ENCODE data around the gene HOXD1.
A peak's percentile ranks its signal among the peaks of the same experiment; 100 is the strongest.

The HOXD1 gene

DNA sequence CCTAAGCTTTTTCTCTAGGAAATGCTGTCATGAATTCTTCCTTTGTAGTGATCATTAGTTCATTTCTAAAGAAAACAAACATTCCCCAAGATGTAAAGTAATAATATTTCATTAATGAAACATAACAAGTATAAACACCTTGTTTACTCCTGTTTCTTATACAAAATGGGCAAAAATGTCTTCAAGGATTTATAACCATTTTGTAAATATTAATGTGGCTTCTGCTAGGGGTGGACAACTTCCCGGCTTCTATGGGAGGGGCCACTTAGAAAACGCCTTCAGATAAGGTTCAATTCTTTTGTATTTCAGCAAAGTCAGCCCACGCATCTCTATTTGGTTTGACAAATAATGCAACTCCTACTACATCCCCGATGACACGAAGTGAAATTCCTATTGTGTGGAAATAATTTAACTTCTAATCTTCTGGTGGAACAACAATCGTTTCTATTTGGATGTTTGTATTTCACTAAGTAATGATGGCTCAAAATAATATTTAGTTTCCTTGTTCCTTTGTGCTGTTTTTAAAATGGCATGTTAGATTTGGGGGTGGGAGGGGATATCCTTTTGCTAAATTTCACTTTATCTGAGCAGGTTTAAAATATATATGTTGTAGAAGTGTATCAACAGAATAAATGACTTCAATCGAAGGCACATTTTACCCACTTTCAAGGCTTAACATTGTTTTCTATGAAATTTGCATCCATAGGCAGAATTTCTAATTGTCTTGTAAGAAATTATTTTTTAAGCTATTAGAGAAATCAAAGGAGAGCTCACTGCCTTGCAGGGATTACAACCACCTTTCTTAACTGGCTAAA lies 14.7 kb upstream of the HOXD1 start:
- H3K27ac ChIP-seq: peak overlapping the region; percentile 81; the same call in 1 of the 2 replicates
- no peaks in the 10 kb centered on the region for H3K9me3 ChIP-seq (ENCODE audit: low read depth, low read length)
- H3K9ac ChIP-seq (ENCODE audit: insufficient read length): peak overlapping the region; percentile 8
- no peaks in the 10 kb centered on the region; the same call in 1 of the 2 replicates for H3K36me3 ChIP-seq (ENCODE audit: insufficient read depth, low read length)
- TF ChIP-seq POLR2AphosphoS5 (IDR thresholded peaks at IDR 0.05; ENCODE audit: borderline replicate concordance, low read depth, low read length) (no peak), FOXP2 (optimal IDR thresholded peaks at IDR 0.05; ENCODE audit: control extremely low read depth, extremely low read length, insufficient read depth) (no peak), EZH2 (IDR thresholded peaks at IDR 0.05) (no peak)
- peak overlapping the region; percentile 79 for H3K4me3 ChIP-seq
- no peak for DNase-seq (ENCODE audit: low read depth, low spot score)

DNA sequence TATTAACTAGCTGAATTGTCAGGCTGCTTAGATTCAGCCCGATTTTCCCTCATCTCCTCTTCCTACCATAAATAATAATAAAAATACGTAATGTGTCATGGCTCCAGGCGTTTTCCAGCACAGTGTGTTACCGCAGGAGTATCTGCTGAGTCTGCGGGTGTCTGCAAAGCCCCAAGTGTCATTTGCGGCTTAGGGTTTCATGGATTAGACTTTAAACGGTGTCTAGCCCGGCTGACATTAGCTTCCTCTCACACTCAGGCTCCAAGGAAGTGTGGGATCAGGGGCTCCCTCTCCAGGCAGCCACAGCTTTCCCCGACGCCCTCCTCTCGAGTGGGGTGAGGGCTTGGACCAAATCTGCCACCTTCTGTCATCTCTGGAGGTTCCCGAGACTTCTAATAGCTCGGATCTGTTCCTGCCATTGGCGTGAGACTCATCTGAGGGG lies 14.1 kb upstream of the HOXD1 start:
- Histone ChIP-seq H3K27ac (peak overlapping the region; percentile 81), H3K4me3 (peak overlapping the region; percentile 79), H3K9ac (ENCODE audit: insufficient read length) (peak overlapping the region; percentile 1), H3K9me3 (ENCODE audit: low read depth, low read length) (no peaks in the 10 kb centered on the region), H3K36me3 (ENCODE audit: insufficient read depth, low read length) (no peaks in the 10 kb centered on the region; the same call in 1 of the 2 replicates)
- DNase-seq (ENCODE audit: low read depth, low spot score): peak; percentile 96
- TF ChIP-seq POLR2AphosphoS5 (IDR thresholded peaks at IDR 0.05; ENCODE audit: borderline replicate concordance, low read depth, low read length) (peak; percentile 74; the same call in 1 of the 2 replicates), FOXP2 (optimal IDR thresholded peaks at IDR 0.05; ENCODE audit: control extremely low read depth, extremely low read length, insufficient read depth) (peak; percentile 85), EZH2 (IDR thresholded peaks at IDR 0.05) (no peak)

DNA sequence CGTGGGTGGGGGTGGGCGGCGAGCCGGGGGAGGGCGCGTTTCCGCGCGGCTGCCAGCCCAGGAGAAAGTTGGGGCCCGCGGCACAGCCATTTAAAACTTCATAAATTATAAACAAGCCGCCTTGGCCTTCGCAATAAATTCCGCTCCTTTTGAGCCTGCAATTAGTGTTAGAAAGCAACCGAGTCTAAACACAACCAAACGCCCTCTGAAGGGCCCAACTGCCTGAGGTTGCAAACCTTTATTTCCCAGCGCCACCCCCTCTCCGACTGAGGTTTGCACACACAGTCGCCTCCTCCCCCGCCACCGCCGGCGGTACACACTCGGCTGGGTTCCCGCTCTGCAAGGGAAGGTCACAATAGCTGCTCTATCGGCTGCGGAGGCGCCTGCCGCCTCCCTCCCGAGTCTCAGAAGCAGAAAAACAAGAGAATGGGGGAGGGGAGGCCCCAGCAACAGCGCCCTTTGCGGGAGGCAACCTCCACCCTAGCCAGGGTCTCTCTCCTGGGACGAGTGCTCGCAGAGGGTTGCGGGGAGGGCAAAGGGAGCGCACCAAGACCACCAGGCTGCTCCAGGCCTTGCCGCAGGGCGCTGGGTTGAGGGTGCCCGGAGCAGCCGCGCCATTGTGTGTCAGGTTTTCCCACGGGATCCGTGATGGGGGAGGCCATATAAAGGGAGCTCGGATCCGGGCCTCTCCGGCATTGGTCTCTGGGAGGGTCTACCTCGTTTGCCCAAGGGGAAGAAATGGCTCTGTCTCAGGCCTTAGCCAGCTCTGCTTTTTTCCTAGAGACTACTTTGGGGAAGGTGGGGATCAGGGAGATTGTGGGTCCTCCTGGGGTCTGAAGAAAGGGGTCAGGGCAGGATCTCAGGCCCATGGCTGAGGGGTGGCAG lies 13.4 kb upstream of the HOXD1 start:
- peak; percentile 67 for DNase-seq (ENCODE audit: low read depth, low spot score)

DNA sequence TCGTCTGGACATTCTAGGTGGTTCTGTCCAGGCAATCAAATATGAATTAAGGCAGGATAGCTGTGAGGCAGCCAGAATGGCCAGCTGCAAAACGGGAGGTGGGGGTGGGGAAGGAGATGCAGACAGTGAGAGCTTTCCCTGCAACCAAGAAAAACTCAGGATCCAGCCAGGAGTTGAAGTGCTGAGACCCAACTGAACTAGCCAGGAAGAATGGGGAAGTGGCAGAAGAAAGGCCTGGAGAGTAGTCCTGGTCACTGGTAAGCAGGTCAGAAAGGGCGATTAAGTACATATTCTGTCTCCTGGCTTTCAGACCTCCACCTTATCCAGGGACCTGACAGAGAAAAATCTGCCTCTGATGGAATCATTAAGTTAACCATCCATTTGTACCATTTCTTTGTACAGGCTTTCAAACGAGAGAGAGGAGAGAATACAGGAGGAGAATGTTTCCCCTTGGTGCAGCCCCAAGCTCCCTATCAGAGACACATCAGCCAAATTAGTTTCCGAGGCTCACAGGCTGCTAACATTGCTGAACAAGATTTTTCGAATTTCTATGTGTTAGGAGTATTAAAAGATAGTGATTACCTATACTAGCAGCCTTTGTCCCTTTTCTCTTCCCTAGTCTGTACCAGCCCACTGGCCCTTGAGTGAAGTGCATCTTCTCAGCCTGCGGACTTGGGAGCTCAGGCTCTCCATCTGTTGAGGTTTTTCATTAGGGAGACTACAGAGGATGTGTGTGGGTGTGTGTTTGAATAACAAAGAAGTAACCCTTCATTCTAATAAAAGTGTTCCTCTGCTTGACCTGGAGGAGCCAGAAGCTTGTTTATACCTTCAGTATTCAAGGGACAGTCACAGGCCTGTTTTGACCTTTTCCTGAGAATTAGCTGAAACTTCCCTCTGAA lies 12.5 kb upstream of the HOXD1 start:
- Histone ChIP-seq H3K9ac (ENCODE audit: insufficient read length) (no peak overlapping the region), H3K4me3 (peak overlapping the region; percentile 79), H3K9me3 (ENCODE audit: low read depth, low read length) (no peaks in the 10 kb centered on the region), H3K27ac (no peak overlapping the region), H3K36me3 (ENCODE audit: insufficient read depth, low read length) (no peaks in the 10 kb centered on the region; the same call in 1 of the 2 replicates)
- no peak for DNase-seq (ENCODE audit: low read depth, low spot score)
- no peak for TF ChIP-seq POLR2AphosphoS5 (IDR thresholded peaks at IDR 0.05; ENCODE audit: borderline replicate concordance, low read depth, low read length)
- TF ChIP-seq FOXP2 (optimal IDR thresholded peaks at IDR 0.05; ENCODE audit: control extremely low read depth, extremely low read length, insufficient read depth): no peak
- no peak for TF ChIP-seq EZH2 (IDR thresholded peaks at IDR 0.05)

More for the DNA sequence above, 13.4 kb upstream of the HOXD1 start:
- H3K27ac ChIP-seq: peak overlapping the region; percentile 81
- peak overlapping the region; percentile 1 for H3K9ac ChIP-seq (ENCODE audit: insufficient read length)
- no peaks in the 10 kb centered on the region for H3K9me3 ChIP-seq (ENCODE audit: low read depth, low read length)
- H3K36me3 ChIP-seq (ENCODE audit: insufficient read depth, low read length): no peaks in the 10 kb centered on the region; the same call in 1 of the 2 replicates
- H3K4me3 ChIP-seq: peak overlapping the region; percentile 79
- TF ChIP-seq POLR2AphosphoS5 (IDR thresholded peaks at IDR 0.05; ENCODE audit: borderline replicate concordance, low read depth, low read length) (no peak), FOXP2 (optimal IDR thresholded peaks at IDR 0.05; ENCODE audit: control extremely low read depth, extremely low read length, insufficient read depth) (peak; percentile 12), EZH2 (IDR thresholded peaks at IDR 0.05) (no peak)

DNA sequence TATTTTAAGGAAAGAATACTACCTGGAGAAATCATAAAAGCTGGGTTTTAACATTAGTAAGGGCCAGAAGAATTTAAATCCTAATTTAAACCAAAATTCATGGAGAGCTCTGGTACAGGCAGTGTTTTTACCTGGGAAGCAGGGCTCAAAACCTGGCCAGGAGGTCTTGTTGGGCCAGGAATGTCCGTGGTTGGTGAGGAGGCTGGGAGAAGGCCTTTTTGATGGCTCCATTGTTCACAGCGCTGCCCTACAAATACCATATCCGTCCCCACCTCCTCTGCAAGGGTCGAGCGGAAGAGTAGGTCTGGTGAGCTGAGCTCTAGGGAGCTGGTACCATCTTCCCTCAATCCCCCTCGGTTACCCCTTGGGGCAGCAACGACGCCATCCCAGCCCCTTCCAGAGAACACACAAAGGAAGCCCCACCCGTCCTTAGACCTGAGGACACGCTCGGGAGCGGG lies 10.9 kb upstream of the HOXD1 start:
- no peaks in the 10 kb centered on the region for H3K9me3 ChIP-seq (ENCODE audit: low read depth, low read length)
- H3K4me3 ChIP-seq: peak overlapping the region; percentile 34; the same call in 1 of the 2 replicates
- no peak overlapping the region for H3K9ac ChIP-seq (ENCODE audit: insufficient read length)
- H3K36me3 ChIP-seq (ENCODE audit: insufficient read depth, low read length): no peaks in the 10 kb centered on the region
- no peak overlapping the region for H3K27ac ChIP-seq
- DNase-seq (ENCODE audit: low read depth, low spot score): no peak
- TF ChIP-seq POLR2AphosphoS5 (IDR thresholded peaks at IDR 0.05; ENCODE audit: borderline replicate concordance, low read depth, low read length): no peak
- no peak for TF ChIP-seq EZH2 (IDR thresholded peaks at IDR 0.05)
- TF ChIP-seq FOXP2 (optimal IDR thresholded peaks at IDR 0.05; ENCODE audit: control extremely low read depth, extremely low read length, insufficient read depth): no peak

DNA sequence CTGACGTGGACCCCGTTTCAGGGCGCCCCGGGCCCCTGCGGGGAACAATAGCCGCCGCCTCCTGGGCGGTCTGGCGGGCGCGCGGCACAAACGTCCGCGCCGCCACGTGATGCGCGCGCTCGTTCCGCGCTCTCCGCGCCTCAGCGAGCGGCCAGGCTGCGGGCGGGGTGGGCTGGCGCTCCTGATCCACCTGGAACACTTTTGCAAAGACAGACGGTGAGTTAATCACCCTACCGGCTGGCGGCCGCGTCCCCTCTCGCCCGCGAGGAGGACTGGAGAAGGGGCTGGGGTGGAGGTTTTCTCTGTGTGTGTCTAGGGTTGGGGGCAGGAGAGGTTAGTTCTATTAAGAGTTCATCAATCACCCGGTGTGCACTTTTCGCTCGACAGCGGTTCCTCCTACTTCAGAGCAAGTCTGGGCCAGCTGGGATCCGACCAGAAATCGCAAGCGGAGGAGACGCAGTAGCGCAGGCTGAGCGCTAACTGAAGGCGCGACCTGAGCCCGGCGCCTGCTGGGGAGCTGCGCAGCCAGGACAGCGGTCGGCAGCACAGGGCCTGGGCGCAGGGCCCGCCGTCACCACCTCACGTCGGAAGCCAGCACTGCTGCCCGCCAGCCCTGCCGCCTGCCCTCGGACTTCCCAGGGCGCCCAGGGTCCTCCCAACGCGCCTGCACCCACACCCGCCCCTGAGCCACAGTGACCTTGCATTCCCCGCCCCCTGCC lies 10.3 kb upstream of the HOXD1 start:
- no peaks in the 10 kb centered on the region for H3K36me3 ChIP-seq (ENCODE audit: insufficient read depth, low read length)
- H3K4me3 ChIP-seq: peak overlapping the region; percentile 34; the same call in 1 of the 2 replicates
- no peak overlapping the region for H3K27ac ChIP-seq
- no peak for DNase-seq (ENCODE audit: low read depth, low spot score)
- no peak overlapping the region for H3K9ac ChIP-seq (ENCODE audit: insufficient read length)
- H3K9me3 ChIP-seq (ENCODE audit: low read depth, low read length): no peaks in the 10 kb centered on the region
- TF ChIP-seq FOXP2 (optimal IDR thresholded peaks at IDR 0.05; ENCODE audit: control extremely low read depth, extremely low read length, insufficient read depth) (no peak), POLR2AphosphoS5 (IDR thresholded peaks at IDR 0.05; ENCODE audit: borderline replicate concordance, low read depth, low read length) (no peak), EZH2 (IDR thresholded peaks at IDR 0.05) (no peak)

Measured in SK-N-MC (cell line).